GM13976 (cell line): ENCODE results near the gene ACIN1.

Experiments
- DNase-seq: peaks from one replicate; pipeline ENCODE4 v3.0.0; 2012; ENCODE audit warnings: low spot score
- CTCF ChIP-seq: IDR thresholded peaks from 2 replicates; pipeline ENCODE4 v1.5.1; 2012; ENCODE audit warnings: borderline replicate concordance, mild to moderate bottlenecking; ENCODE audit not compliant: insufficient read depth; ENCODE audit errors: extremely low read depth, missing control alignments, control extremely low read depth
- in situ Hi-C: fragments of 300-500 bp; cut with MboI; formaldehyde crosslinking; loops from one replicate; pipeline ENCODE4 v1.12.0; 2022; ENCODE audit warnings: low sequenced_read_pairs, mixed read lengths, inconsistent platforms; ENCODE audit not compliant: unreplicated experiment

The ACIN1 gene

GRCh38 chr14:23067847-23068788, 26.8 kb downstream of the ACIN1 start:
- no peak for TF ChIP-seq CTCF
- in situ Hi-C loops, result no loop called here
- DNase-seq, result peak; percentile 21

GRCh38 chr14:23066855-23067744, 27.8 kb downstream of the ACIN1 start:
- in situ Hi-C loops, result no loop called here

GRCh38 chr14:23066368-23066767, 28.6 kb downstream of the ACIN1 start:
- TF ChIP-seq CTCF, result no peak
- in situ Hi-C loops, result no loop called here
- peak; percentile 8 for DNase-seq

More at GRCh38 chr14:23066855-23067744, 27.8 kb downstream of the ACIN1 start:
- DNase-seq, result peak; percentile 9
- TF ChIP-seq CTCF, result no peak

- in situ Hi-C loops, result no loop called here
- no peak for TF ChIP-seq CTCF
- no peak for DNase-seq
Observed at GRCh38 chr14:23063601-23064000, 31.3 kb downstream of the ACIN1 start.

- DNase-seq, result no peak
- no peak for TF ChIP-seq CTCF
- in situ Hi-C loops, result no loop called here
Observed at GRCh38 chr14:23062002-23062401, 32.9 kb downstream of the ACIN1 start.

- in situ Hi-C loops, result no loop called here
- TF ChIP-seq CTCF, result no peak
- peak; percentile 10 for DNase-seq
Observed at GRCh38 chr14:23060536-23061260, 34.2 kb downstream of the ACIN1 start.
